CD14-positive monocyte (primary cell): ENCODE measurements around the gene FZD2. TPM values are rescaled to one million over a fixed set of nuclear protein-coding genes. Genes with fewer than 3 reads are reported as not detected.

Experiments used
- DNase-seq, 3 donors: peaks; one replicate each; pipeline ENCODE4 v3.0.0-alpha.2; 2011 to 2022
- H2AFZ ChIP-seq: 2 replicates; pipeline ENCODE4 v1.6.0; 2012; ENCODE audit warnings: mild to moderate bottlenecking, low read depth, low read length, inconsistent platforms; ENCODE audit not compliant: insufficient read depth, poor library complexity, severe bottlenecking
- H3K27ac ChIP-seq, 2 donors: 1 replicate in 1 of 2; 2 replicates in 1 of 2; pipeline ENCODE4 v1.5.1; 2012 to 2013; ENCODE audit warnings: low read length in 2 of 2, control low read depth in 1 of 2, inconsistent platforms in 1 of 2, low read depth in 1 of 2, mild to moderate bottlenecking in 1 of 2
- H3K27me3 ChIP-seq, 2 donors: one replicate each; pipeline versions ENCODE4 v1.6.0 to v1.6.1; 2011 to 2013; ENCODE audit warnings: low read length in 2 of 2; ENCODE audit not compliant: control insufficient read depth in 2 of 2, insufficient read depth in 2 of 2
- H3K36me3 ChIP-seq, 2 donors: replicated peaks in 1 of 2; 1 replicate in 1 of 2; 2 replicates in 1 of 2; pipeline versions ENCODE4 v1.5.1 to v1.6.1; 2012 to 2013; ENCODE audit warnings: low read length in 2 of 2, control low read depth in 1 of 2, inconsistent platforms in 1 of 2, mild to moderate bottlenecking in 1 of 2; ENCODE audit not compliant: insufficient read depth in 2 of 2, control insufficient read depth in 1 of 2
- H3K4me1 ChIP-seq, 2 donors: 1 replicate in 1 of 2; 2 replicates in 1 of 2; pipeline versions ENCODE4 v1.5.1 to v1.6.1; 2012 to 2013; ENCODE audit warnings: low read length in 2 of 2, control low read depth in 1 of 2, inconsistent platforms in 1 of 2, mild to moderate bottlenecking in 1 of 2, moderate library complexity in 1 of 2; ENCODE audit not compliant: insufficient read depth in 2 of 2, control insufficient read depth in 1 of 2
- H3K4me2 ChIP-seq: replicated peaks from 2 replicates; pipeline ENCODE3; 2012; ENCODE audit warnings: low read length, moderate library complexity, mild to moderate bottlenecking; ENCODE audit not compliant: poor library complexity, severe bottlenecking; ENCODE audit errors: extremely low read depth
- H3K4me3 ChIP-seq, 3 experiments: fragments of 200-600 bp in 1 of 3; sonication (generic) in 1 of 3; replicated peaks in 1 of 3; 1 replicate in 2 of 3; 2 replicates in 1 of 3; pipeline ENCODE4 v1.5.1; 2011 to 2013; ENCODE audit warnings: low read length in 3 of 3, mild to moderate bottlenecking in 3 of 3, control low read depth in 2 of 3, low read depth in 2 of 3, inconsistent platforms in 1 of 3, moderate library complexity in 1 of 3
- H3K79me2 ChIP-seq: 2 replicates; pipeline ENCODE4 v1.6.0; 2012; ENCODE audit warnings: mild to moderate bottlenecking, control low read depth, inconsistent platforms, low read length, moderate library complexity; ENCODE audit not compliant: insufficient read depth
- H3K9ac ChIP-seq: 2 replicates; pipeline ENCODE4 v1.6.0; 2017; ENCODE audit warnings: low read length, mild to moderate bottlenecking; ENCODE audit not compliant: insufficient read depth, poor library complexity, severe bottlenecking
- H3K9me3 ChIP-seq, 2 donors: replicated peaks in 1 of 2; 1 replicate in 1 of 2; 2 replicates in 1 of 2; pipeline versions ENCODE4 v1.5.1 to v1.6.1; 2012 to 2013; ENCODE audit warnings: low read length in 2 of 2, control low read depth in 1 of 2; ENCODE audit not compliant: control insufficient read depth in 1 of 2, insufficient read depth in 1 of 2
- H4K20me1 ChIP-seq: 2 replicates; pipeline ENCODE4 v1.6.0; 2012; ENCODE audit warnings: mild to moderate bottlenecking, low read length, control low read depth, moderate library complexity; ENCODE audit not compliant: insufficient read depth
- H3K27ac Mint-ChIP-seq, 7 donors: one replicate each; pipeline ENCODE4 v1.8.0; 2020; ENCODE audit warnings: mild to moderate bottlenecking in 7 of 7, mixed read lengths in 7 of 7, moderate library complexity in 6 of 7, inconsistent platforms in 2 of 7
- H3K27me3 Mint-ChIP-seq, 3 donors: one replicate each; pipeline ENCODE4 v1.8.0; 2021 to 2022; ENCODE audit warnings: low read depth in 3 of 3, mild to moderate bottlenecking in 3 of 3, mixed read lengths in 3 of 3, moderate library complexity in 3 of 3, inconsistent platforms in 1 of 3
- H3K36me3 Mint-ChIP-seq, 2 donors: one replicate each; pipeline ENCODE4 v1.8.0; 2020; ENCODE audit warnings: mixed read lengths in 2 of 2, inconsistent platforms in 1 of 2, mild to moderate bottlenecking in 1 of 2
- H3K4me1 Mint-ChIP-seq: one replicate; pipeline ENCODE4 v1.8.0; 2020; ENCODE audit warnings: mild to moderate bottlenecking, mixed read lengths
- H3K4me3 Mint-ChIP-seq, 2 donors: one replicate each; pipeline ENCODE4 v1.8.0; 2020; ENCODE audit warnings: mild to moderate bottlenecking in 2 of 2, mixed read lengths in 2 of 2, moderate library complexity in 1 of 2
- H3K9me3 Mint-ChIP-seq, 7 donors: one replicate each; pipeline ENCODE4 v1.8.0; 2020 to 2022; ENCODE audit warnings: mixed read lengths in 7 of 7, mild to moderate bottlenecking in 6 of 7, moderate library complexity in 6 of 7, inconsistent platforms in 2 of 7
- WGBS: methylation state at CpG from one replicate; pipeline ENCODE4 v1.1.5; 2013; ENCODE audit warnings: missing lambda C conversion rate; ENCODE audit not compliant: insufficient coverage; 5-methylcytosine and 5-hydroxymethylcytosine counted together
- intact Hi-C, 2 donors: fragments of 100-400 bp; cut with micrococcal nuclease; formaldehyde crosslinking; loops; one replicate each; pipeline versions ENCODE4 v1.15.0 to v1.15.1; 2023
- polyA plus RNA-seq, 3 donors: library from polyadenylated mRNA; depleted of rRNA in 1 of 3; unstranded in 2 of 3; stranded (reverse) in 1 of 3; fragments of 300-500 nt in 2 of 3; fragments of >200 nt in 1 of 3; fragmentation: Illumina TruSeq in 2 of 3; gene quantifications; 1 replicate in 2 of 3; 2 replicates in 1 of 3; pipeline ENCODE4 v1.2.3, GENCODE V29; 2012 to 2021
- TF ChIP-seq, protein P1 (sequence below): fragments of 200-600 bp; IDR thresholded peaks from one replicate; pipeline ENCODE4 v1.8.0; 2022; ENCODE audit warnings: antibody characterized with exemption, mild to moderate bottlenecking

Gene FZD2
- polyA plus RNA-seq, 3 donors: 3.1 to 7.2 (median 6.2) TPM

DNA sequence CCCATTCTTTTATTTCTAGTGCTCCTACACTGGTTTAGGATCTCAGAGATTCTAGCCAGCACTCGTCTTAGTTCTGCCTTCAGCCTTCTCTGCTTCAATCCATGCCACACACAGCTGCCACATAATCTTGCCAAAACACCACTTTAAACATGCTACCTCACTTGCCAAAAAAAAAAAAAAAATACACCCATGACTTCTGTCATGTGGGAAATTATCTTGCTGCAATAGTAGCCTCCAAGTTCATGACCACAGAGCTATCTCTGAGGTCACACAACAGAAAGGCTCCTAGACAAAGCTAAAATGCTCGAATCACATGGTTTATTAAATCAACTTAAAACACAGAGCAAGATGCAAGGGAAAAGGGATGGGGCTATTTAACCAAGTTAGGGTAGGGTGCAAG, 18.1 kb downstream of the FZD2 start:
- Mint-ChIP-seq H3K36me3 (no peaks in the 10 kb centered on the region), H3K4me3 (no peak overlapping the region), H3K9me3 (peaks cover 0 to 5% (median 0%) of the 10 kb centered on the region in 7 donors), H3K4me1 (peaks cover 6% of the 10 kb centered on the region), H3K27ac (no peak overlapping the region), H3K27me3 (peaks cover 5 to 12% (median 7%) of the 10 kb centered on the region in 3 donors)
- Histone ChIP-seq H3K9ac (no peak overlapping the region), H3K4me1 (peaks cover 4% of the 10 kb centered on the region in 2 donors), H3K9me3 (no peaks in the 10 kb centered on the region), H3K27ac (no peak overlapping the region), H3K4me2 (no peak overlapping the region), H4K20me1 (no peaks in the 10 kb centered on the region), H3K36me3 (no peaks in the 10 kb centered on the region), H3K79me2 (no peaks in the 10 kb centered on the region), H3K4me3 (no peak overlapping the region), H3K27me3 (peaks cover 0 to 3% of the 10 kb centered on the region in 2 donors), H2AFZ (no peak overlapping the region)
- WGBS: 80% methylated on average over 1 of the region's 2 CpGs
- intact Hi-C loops: no loop called here
- TF ChIP-seq, protein P1, sequence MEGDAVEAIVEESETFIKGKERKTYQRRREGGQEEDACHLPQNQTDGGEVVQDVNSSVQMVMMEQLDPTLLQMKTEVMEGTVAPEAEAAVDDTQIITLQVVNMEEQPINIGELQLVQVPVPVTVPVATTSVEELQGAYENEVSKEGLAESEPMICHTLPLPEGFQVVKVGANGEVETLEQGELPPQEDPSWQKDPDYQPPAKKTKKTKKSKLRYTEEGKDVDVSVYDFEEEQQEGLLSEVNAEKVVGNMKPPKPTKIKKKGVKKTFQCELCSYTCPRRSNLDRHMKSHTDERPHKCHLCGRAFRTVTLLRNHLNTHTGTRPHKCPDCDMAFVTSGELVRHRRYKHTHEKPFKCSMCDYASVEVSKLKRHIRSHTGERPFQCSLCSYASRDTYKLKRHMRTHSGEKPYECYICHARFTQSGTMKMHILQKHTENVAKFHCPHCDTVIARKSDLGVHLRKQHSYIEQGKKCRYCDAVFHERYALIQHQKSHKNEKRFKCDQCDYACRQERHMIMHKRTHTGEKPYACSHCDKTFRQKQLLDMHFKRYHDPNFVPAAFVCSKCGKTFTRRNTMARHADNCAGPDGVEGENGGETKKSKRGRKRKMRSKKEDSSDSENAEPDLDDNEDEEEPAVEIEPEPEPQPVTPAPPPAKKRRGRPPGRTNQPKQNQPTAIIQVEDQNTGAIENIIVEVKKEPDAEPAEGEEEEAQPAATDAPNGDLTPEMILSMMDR: no peak
- DNase-seq: no peak

- no peak for DNase-seq
- Histone ChIP-seq H3K4me3 (no peak overlapping the region), H3K4me1 (peaks cover 4 to 12% of the 10 kb centered on the region in 2 donors), H3K9me3 (no peaks in the 10 kb centered on the region), H3K79me2 (no peaks in the 10 kb centered on the region), H3K9ac (no peak overlapping the region), H2AFZ (no peak overlapping the region), H3K36me3 (no peaks in the 10 kb centered on the region), H3K27me3 (peaks cover 0 to 3% of the 10 kb centered on the region in 2 donors), H4K20me1 (no peaks in the 10 kb centered on the region), H3K4me2 (no peak overlapping the region), H3K27ac (no peak overlapping the region)
- intact Hi-C loops: no loop called here
- H3K27ac Mint-ChIP-seq: no peak overlapping the region
- H3K4me1 Mint-ChIP-seq: peaks cover 16% of the 10 kb centered on the region
- TF ChIP-seq, protein P1: no peak
- H3K27me3 Mint-ChIP-seq: peaks cover 6 to 10% (median 7%) of the 10 kb centered on the region in 3 donors
- H3K36me3 Mint-ChIP-seq: no peaks in the 10 kb centered on the region
- H3K4me3 Mint-ChIP-seq: no peak overlapping the region
- H3K9me3 Mint-ChIP-seq: peaks cover 0 to 5% (median 0%) of the 10 kb centered on the region in 7 donors
- WGBS: 40% methylated on average over 1 of the region's 4 CpGs
These were observed 21.7 kb downstream of the FZD2 start for GRCh38 chr17:44578947-44579346.
